ENCODE data around the gene ERGIC3.
"Not testable (repeated sequence)": the region's sequence is repeated elsewhere in the genome, so short reads cannot be mapped to it uniquely, and the experiment has no call there.

ERGIC3 gene

DNA sequence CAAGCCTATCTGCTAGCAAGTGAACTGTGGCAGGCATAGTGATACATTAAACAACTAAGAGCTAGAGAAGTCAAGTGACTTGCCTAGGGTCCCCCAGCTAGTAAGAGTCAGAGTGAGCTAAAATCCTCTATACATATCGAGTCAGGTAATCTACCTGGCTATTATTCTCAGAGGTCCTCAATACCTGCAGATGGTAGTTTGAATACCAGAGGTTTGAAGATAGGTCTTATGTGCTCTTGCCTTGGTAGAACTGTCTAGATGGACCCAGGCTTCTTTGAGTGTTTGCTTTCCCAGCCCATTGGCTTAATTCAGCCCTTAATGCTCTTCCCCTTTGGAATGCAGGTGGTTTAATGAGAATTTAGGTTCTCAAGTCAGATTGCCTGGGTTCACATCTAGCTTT is 1.1 kb downstream of the ERGIC3 start:
- Histone ChIP-seq H3K4me3 (replicated peaks; ENCODE audit: low read depth, low read length) (no peak overlapping the region), H3K36me3 (ENCODE audit: control insufficient read depth, insufficient read depth, low read length) (peaks cover 3% of the 10 kb centered on the region), H3K27me3 (replicated peaks; ENCODE audit: control insufficient read depth, insufficient read depth, low read length) (no peaks in the 10 kb centered on the region)
- no peak for TF ChIP-seq CTCF (IDR thresholded peaks at IDR 0.05; ENCODE audit: insufficient read depth, low read length, poor library complexity, severe bottlenecking)
- no peak for DNase-seq (ENCODE audit: extremely low read depth, insufficient read length)

- no peak overlapping the region for H3K4me3 ChIP-seq (replicated peaks; ENCODE audit: low read depth, low read length)
- no peak for DNase-seq (ENCODE audit: extremely low read depth, insufficient read length)
- no peak for TF ChIP-seq CTCF (IDR thresholded peaks at IDR 0.05; ENCODE audit: insufficient read depth, low read length, poor library complexity, severe bottlenecking)
- no peaks in the 10 kb centered on the region for H3K27me3 ChIP-seq (replicated peaks; ENCODE audit: control insufficient read depth, insufficient read depth, low read length)
- H3K36me3 ChIP-seq (ENCODE audit: control insufficient read depth, insufficient read depth, low read length), result peaks cover 10% of the 10 kb centered on the region
Measured at GRCh38 chr20:35544436-35544835, 2.6 kb downstream of the ERGIC3 start.

GRCh38 chr20:35544941-35545340 is 3.1 kb downstream of the ERGIC3 start:
- H3K27me3 ChIP-seq (replicated peaks; ENCODE audit: control insufficient read depth, insufficient read depth, low read length); H3K36me3 ChIP-seq (ENCODE audit: control insufficient read depth, insufficient read depth, low read length); H3K4me3 ChIP-seq (replicated peaks; ENCODE audit: low read depth, low read length); DNase-seq (ENCODE audit: extremely low read depth, insufficient read length): not testable (repeated sequence)

DNA sequence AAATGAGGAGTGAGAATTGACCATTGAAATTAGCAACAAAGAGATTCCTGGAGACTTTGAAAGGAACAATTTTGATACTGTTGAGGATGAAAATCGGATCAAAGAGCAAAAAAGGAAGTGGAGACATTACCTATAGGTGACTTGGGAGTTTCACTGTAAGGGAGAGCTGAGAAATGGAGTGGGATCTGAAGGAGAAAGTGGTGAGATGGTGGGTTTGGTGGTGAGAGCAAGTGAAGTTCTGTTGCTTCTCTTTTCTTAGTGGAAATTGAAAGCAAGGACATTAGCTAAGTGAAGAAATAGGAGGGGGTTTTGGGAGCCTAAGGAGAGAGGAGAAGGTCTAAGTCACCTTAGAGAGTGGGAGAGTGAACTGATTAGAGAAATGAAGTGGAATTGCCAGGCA is 4.2 kb downstream of the ERGIC3 start:
- peaks cover 12% of the 10 kb centered on the region for H3K36me3 ChIP-seq (ENCODE audit: control insufficient read depth, insufficient read depth, low read length)

DNA sequence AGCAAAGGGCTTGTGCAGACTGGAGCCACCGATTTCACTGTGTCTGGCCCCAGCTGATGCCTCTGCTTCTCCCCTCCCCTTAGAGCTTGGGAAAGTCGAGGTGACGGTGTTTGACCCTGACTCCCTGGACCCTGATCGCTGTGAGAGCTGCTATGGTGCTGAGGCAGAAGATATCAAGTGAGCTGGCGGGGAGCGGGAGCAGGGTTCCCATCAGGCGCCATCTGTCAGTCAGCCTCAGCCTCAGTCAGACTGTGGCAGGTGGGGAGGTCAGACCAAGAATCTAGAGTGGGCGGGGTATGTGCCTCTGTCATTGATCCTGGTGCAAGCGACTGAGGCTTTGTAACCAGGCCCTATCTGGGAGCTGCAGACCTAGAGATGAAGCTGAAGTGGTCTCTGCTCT is 5.5 kb downstream of the ERGIC3 start:
- DNase-seq (ENCODE audit: extremely low read depth, insufficient read length), result no peak
- Histone ChIP-seq H3K36me3 (ENCODE audit: control insufficient read depth, insufficient read depth, low read length) (peaks cover 18% of the 10 kb centered on the region), H3K27me3 (replicated peaks; ENCODE audit: control insufficient read depth, insufficient read depth, low read length) (no peaks in the 10 kb centered on the region), H3K4me3 (replicated peaks; ENCODE audit: low read depth, low read length) (no peak overlapping the region)
- no peak for TF ChIP-seq CTCF (IDR thresholded peaks at IDR 0.05; ENCODE audit: insufficient read depth, low read length, poor library complexity, severe bottlenecking)

More for the DNA sequence above, 4.2 kb downstream of the ERGIC3 start:
- no peak for DNase-seq (ENCODE audit: extremely low read depth, insufficient read length)
- Histone ChIP-seq H3K4me3 (replicated peaks; ENCODE audit: low read depth, low read length) (no peak overlapping the region), H3K27me3 (replicated peaks; ENCODE audit: control insufficient read depth, insufficient read depth, low read length) (no peaks in the 10 kb centered on the region)
- no peak for TF ChIP-seq CTCF (IDR thresholded peaks at IDR 0.05; ENCODE audit: insufficient read depth, low read length, poor library complexity, severe bottlenecking)

DNA sequence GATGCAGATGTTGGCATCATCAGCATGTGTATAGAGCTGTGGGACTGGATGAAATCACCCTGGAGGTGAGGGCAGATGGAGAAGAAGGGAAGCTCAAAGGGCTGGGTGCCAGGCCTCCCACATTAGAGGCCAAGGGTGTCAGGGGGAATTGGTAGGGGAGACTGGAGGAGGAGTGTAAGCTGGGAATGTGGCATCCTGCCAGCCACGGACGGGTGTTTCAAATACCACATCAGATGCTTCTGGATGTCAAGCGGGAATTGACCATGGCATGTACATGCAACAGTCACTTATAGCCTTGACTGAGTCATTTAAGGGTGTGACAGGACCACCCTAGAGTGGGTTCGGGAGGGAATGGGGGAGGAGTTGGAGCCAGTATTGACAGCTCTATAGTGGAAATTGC is 9.6 kb downstream of the ERGIC3 start:
- DNase-seq (ENCODE audit: extremely low read depth, insufficient read length), result no peak
- no peaks in the 10 kb centered on the region for H3K27me3 ChIP-seq (replicated peaks; ENCODE audit: control insufficient read depth, insufficient read depth, low read length)
- peaks cover 31% of the 10 kb centered on the region for H3K36me3 ChIP-seq (ENCODE audit: control insufficient read depth, insufficient read depth, low read length)
- no peak overlapping the region for H3K4me3 ChIP-seq (replicated peaks; ENCODE audit: low read depth, low read length)
- TF ChIP-seq CTCF (IDR thresholded peaks at IDR 0.05; ENCODE audit: insufficient read depth, low read length, poor library complexity, severe bottlenecking), result no peak

Data from GM06990 (cell line).